Nephron (organoid): ENCODE measurements around the gene RBBP7.

ENCODE experiments used
- H3K27ac Mint-ChIP-seq, 3 experiments: 2 replicates each; pipeline ENCODE4 v1.8.0; 2020; ENCODE audit warnings: mixed read lengths in 3 of 3, mild to moderate bottlenecking in 2 of 3, moderate library complexity in 1 of 3
- H3K27me3 Mint-ChIP-seq: 2 replicates; pipeline ENCODE4 v1.8.0; 2021; ENCODE audit warnings: low read depth, mild to moderate bottlenecking, moderate library complexity, mixed read lengths
- H3K36me3 Mint-ChIP-seq: 2 replicates; pipeline ENCODE4 v1.8.0; 2020; ENCODE audit warnings: low read depth, mixed read lengths
- H3K4me1 Mint-ChIP-seq: 2 replicates; pipeline ENCODE4 v1.8.0; 2020; ENCODE audit warnings: mixed read lengths
- H3K4me3 Mint-ChIP-seq, 3 experiments: 2 replicates each; pipeline ENCODE4 v1.8.0; 2020; ENCODE audit warnings: mild to moderate bottlenecking in 3 of 3, mixed read lengths in 3 of 3, moderate library complexity in 2 of 3
- H3K9me3 Mint-ChIP-seq: 2 replicates; pipeline ENCODE4 v1.8.0; 2020; ENCODE audit warnings: mixed read lengths
- CTCF ChIP-seq, 3 experiments: fragments of 200-600 bp; sonication (generic); IDR thresholded peaks; one replicate each; pipeline ENCODE4 v1.5.0; 2021; ENCODE audit warnings: antibody characterized with exemption in 3 of 3; ENCODE audit not compliant: unreplicated experiment in 3 of 3

Gene RBBP7

DNA sequence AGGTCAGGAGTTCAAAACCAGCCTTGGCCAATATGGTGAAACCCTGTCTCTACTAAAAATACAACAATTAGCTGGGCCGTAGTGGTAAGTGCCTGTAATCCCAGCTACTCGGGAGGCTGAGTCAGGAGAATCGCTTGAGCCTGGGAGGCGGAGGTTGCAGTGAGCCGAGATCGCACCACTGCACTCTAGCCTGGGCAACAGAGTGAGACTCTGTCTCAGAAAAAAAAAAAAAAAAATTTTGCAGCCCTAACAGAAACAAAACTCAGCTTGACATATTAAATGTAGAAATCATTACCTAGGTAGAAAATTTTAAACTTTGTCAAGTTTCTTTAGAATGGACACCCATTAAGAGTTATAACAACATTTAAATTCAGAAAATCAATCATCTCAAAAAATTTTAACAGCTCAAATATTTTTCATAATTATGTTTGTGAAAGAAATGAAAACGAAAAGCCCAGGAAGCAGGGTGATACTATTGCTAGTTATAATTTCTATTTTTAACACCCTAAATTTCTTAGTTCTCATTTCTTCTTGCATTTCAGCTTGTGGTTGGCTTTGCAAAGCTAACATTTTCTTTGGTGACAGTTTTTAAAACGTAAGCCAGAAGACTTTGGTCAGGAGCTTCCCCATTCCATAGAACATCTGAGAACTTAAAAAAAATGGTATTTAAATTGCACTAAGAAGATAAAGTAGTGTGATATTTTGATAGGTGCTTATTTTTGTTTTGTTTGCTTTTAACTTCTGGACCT lies 33.3 kb upstream of the RBBP7 start:
- peaks cover 5% of the 10 kb centered on the region for H3K27me3 Mint-ChIP-seq
- H3K36me3 Mint-ChIP-seq: no peaks in the 10 kb centered on the region
- no peak overlapping the region for H3K27ac Mint-ChIP-seq
- H3K4me1 Mint-ChIP-seq: no peaks in the 10 kb centered on the region
- no peak overlapping the region for H3K4me3 Mint-ChIP-seq
- TF ChIP-seq CTCF (IDR thresholded peaks at IDR 0.05; ENCODE audit: unreplicated experiment in 3 of 3): no peak
- H3K9me3 Mint-ChIP-seq: no peaks in the 10 kb centered on the region

DNA sequence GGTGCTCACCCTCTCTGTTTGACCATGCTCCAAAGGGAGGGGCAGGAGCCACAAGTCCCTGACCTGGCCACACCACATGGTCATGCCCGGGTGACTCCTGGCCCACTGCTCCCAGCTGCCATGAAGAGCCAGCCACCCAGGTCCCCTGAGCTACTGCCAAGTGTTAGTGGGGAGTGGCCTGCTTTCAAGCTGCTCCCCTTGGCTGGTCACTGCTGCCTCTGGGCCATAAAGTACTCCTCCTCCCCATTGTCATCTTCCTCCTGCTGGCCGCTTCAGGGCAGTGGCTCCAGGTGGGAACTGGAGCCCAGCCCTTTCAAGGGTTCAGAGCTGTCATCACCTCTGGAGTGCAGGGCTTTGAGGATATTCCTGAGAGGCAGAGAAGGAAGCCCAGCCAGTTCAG lies 27.3 kb upstream of the RBBP7 start:
- Mint-ChIP-seq H3K27ac (no peak overlapping the region), H3K36me3 (no peaks in the 10 kb centered on the region), H3K4me1 (peaks cover 6% of the 10 kb centered on the region), H3K4me3 (no peak overlapping the region), H3K27me3 (peaks cover 4% of the 10 kb centered on the region), H3K9me3 (no peaks in the 10 kb centered on the region)
- TF ChIP-seq CTCF (IDR thresholded peaks at IDR 0.05; ENCODE audit: unreplicated experiment in 3 of 3): no peak

DNA sequence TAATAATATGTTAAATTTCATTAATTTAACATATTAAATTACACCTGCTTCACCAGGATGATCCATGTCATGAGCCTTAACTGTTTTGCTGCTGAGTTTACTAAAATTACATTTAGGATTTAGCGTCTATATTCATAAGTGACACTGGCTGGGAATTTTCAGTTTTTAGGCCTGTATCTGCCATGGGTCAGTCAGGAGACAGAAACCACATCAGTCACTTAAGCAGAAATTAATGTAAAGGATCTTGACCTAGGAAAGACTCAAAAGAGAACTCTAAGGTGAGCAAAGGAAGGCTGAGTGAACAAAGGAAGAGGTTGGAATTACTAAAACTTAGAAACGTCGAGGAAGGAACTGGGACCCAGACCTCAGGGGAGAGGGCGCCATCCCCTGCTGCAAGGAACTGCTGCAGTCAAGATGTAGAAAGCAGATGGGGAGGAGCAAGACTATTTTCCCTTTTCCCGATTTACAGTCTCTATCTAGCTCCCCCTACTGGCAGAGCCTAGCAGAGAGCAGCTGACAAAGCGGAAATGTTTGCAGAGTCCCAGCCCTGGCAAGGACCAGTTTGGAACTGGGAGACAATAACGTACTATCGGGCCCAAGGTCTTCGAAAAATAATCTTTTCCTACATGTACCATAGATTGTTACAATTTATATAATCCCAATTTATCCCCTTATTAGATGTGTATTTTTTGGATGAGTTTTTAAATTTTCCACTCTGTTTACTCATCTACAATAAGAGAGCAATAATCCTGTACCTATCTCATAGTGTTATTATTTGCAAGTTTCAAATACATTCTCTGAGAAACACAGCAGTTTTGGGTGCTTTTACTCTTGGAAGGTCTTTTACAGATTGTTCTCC lies 22.6 kb upstream of the RBBP7 start:
- H3K36me3 Mint-ChIP-seq: no peaks in the 10 kb centered on the region
- H3K4me1 Mint-ChIP-seq: peaks cover 7% of the 10 kb centered on the region
- peak; percentile 92 to 94 (median 92) for TF ChIP-seq CTCF (IDR thresholded peaks at IDR 0.05; ENCODE audit: unreplicated experiment in 3 of 3)
- peak overlapping the region; percentile 24 to 31 (median 26) for H3K27ac Mint-ChIP-seq
- H3K27me3 Mint-ChIP-seq: peaks cover 4% of the 10 kb centered on the region
- H3K9me3 Mint-ChIP-seq: no peaks in the 10 kb centered on the region
- H3K4me3 Mint-ChIP-seq: no peak overlapping the region

DNA sequence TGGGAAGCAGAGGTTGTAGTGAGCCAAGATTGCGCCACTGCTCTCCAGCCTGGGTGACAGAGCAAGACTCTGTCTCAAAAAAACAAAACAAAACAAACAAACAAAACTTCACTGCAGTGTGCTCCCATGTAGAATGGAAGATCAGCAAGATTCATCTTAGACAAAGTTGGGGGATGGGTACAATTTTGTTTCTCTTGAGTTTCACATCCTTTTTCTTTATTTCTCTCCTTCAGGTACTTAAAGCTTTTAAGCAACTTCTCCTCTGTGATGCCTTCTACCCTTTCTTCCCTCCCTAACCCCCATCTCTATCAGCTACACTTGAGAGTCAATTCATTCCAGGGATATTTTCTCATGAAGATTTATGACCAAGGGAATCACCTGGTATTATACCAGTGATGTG lies 15.5 kb upstream of the RBBP7 start:
- Mint-ChIP-seq H3K4me3 (no peak overlapping the region), H3K27ac (peak overlapping the region in 1 of 3 experiments; percentile 31), H3K9me3 (no peaks in the 10 kb centered on the region)

GRCh38 chrX:16883487-16883804 lies 13.3 kb upstream of the RBBP7 start:
- H3K4me3 Mint-ChIP-seq: peak overlapping the region; percentile 87 to 91 (median 89)
- H3K27ac Mint-ChIP-seq: peak overlapping the region; percentile 89 to 99 (median 91)
- TF ChIP-seq CTCF (IDR thresholded peaks at IDR 0.05; ENCODE audit: unreplicated experiment in 3 of 3): no peak
- peaks cover 15% of the 10 kb centered on the region for H3K4me1 Mint-ChIP-seq
- H3K27me3 Mint-ChIP-seq: no peaks in the 10 kb centered on the region
- H3K36me3 Mint-ChIP-seq: no peaks in the 10 kb centered on the region
- no peaks in the 10 kb centered on the region for H3K9me3 Mint-ChIP-seq

More for the DNA sequence above, 15.5 kb upstream of the RBBP7 start:
- peaks cover 15% of the 10 kb centered on the region for H3K4me1 Mint-ChIP-seq
- no peaks in the 10 kb centered on the region for H3K27me3 Mint-ChIP-seq
- no peaks in the 10 kb centered on the region for H3K36me3 Mint-ChIP-seq
- TF ChIP-seq CTCF (IDR thresholded peaks at IDR 0.05; ENCODE audit: unreplicated experiment in 3 of 3): no peak
